CD4-positive, alpha-beta T cell treated with Interleukin-4 for 1 hour (primary cell): ENCODE results near the gene KCNAB2.

Source experiments
- DNase-seq, 2 donors: peaks; one replicate each; pipeline ENCODE4 v3.0.0-alpha.2; 2020 to 2022

The KCNAB2 gene

GRCh38 chr1:6033986-6034749 lies 11.5 kb upstream of the KCNAB2 start:
- peak in 1 of 2 donors; percentile 26 for DNase-seq

- DNase-seq = no peak
Measured at GRCh38 chr1:6034750-6035096, 11.0 kb upstream of the KCNAB2 start.

GRCh38 chr1:6035303-6035702 lies 10.4 kb upstream of the KCNAB2 start:
- DNase-seq = no peak

GRCh38 chr1:6035719-6036118 lies 10.0 kb upstream of the KCNAB2 start:
- DNase-seq = no peak

- no peak for DNase-seq
Measured at GRCh38 chr1:6037338-6037762, 8.3 kb upstream of the KCNAB2 start.

GRCh38 chr1:6038603-6039002 lies 7.1 kb upstream of the KCNAB2 start:
- no peak for DNase-seq

- DNase-seq = no peak
Measured at GRCh38 chr1:6039031-6039430, 6.7 kb upstream of the KCNAB2 start.

- DNase-seq = no peak
Measured at GRCh38 chr1:6040444-6040843, 5.2 kb upstream of the KCNAB2 start.

GRCh38 chr1:6040861-6041415 lies 4.8 kb upstream of the KCNAB2 start:
- no peak for DNase-seq

- DNase-seq = peak; percentile 11 to 19
Measured at GRCh38 chr1:6041432-6042062, 4.1 kb upstream of the KCNAB2 start.

GRCh38 chr1:6043561-6043960 lies 2.1 kb upstream of the KCNAB2 start:
- no peak for DNase-seq

GRCh38 chr1:6044481-6045109 lies 1.1 kb upstream of the KCNAB2 start:
- no peak for DNase-seq

GRCh38 chr1:6045110-6045502 lies 582 bp upstream of the KCNAB2 start:
- DNase-seq = no peak

GRCh38 chr1:6046279-6046678 lies 591 bp downstream of the KCNAB2 start:
- no peak for DNase-seq

- no peak for DNase-seq
Measured at GRCh38 chr1:6048179-6048867, 2.6 kb downstream of the KCNAB2 start.

- DNase-seq = no peak
Measured at GRCh38 chr1:6049419-6049818, 3.7 kb downstream of the KCNAB2 start.

- DNase-seq = no peak
Measured at GRCh38 chr1:6051423-6051822, 5.7 kb downstream of the KCNAB2 start.

- DNase-seq = peak in 1 of 2 donors; percentile 25
Measured at GRCh38 chr1:6052543-6053205, 7.0 kb downstream of the KCNAB2 start.

GRCh38 chr1:6053206-6053546 lies 7.5 kb downstream of the KCNAB2 start:
- DNase-seq = no peak

GRCh38 chr1:6054596-6054995 lies 8.9 kb downstream of the KCNAB2 start:
- no peak for DNase-seq

GRCh38 chr1:6056572-6056948 lies 10.9 kb downstream of the KCNAB2 start:
- DNase-seq = peak in 1 of 2 donors; percentile 24

- no peak for DNase-seq
Measured at GRCh38 chr1:6057170-6057845, 11.6 kb downstream of the KCNAB2 start.
